IPS DF 19.7 (cell line): ENCODE data around the gene TJP3.

Experiments
- DNase-seq: peaks from one replicate; pipeline ENCODE4 v3.0.0-alpha.2; 2013; ENCODE audit warnings: low read depth, low spot score

The TJP3 gene

GRCh38 chr19:3716147-3716668 is 8.0 kb downstream of the TJP3 start:
- DNase-seq, result no peak

- DNase-seq, result no peak
These were observed 11.7 kb downstream of the TJP3 start for GRCh38 chr19:3719868-3720267.

DNA sequence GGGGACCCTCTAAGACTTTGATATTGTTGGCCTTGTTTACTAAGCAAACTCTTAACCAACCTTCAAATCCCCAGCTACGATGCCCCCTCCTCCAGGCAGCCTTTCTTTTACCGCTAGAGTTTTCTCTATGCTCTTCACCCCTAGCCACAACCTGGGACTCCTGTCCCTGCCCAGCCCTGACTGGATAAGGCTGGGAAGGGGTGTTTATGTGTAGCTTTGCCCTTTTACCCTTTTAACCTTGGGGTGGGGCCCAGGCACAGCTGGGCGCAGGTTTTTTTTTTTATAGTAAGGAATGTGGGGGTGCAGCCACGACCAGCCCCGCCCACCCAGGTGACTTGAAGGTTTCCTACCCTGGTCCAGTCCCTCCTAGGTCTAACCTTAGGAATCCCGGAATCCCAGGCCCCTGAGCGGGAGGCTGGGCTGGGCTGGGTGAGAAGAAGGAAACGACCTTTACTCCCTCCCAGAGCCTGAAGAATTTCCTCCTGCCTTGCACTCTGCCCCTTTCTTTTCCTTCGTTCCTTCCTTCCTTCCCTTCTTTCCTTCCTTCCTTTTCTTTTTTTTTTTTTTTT is 12.2 kb downstream of the TJP3 start:
- no peak for DNase-seq

DNA sequence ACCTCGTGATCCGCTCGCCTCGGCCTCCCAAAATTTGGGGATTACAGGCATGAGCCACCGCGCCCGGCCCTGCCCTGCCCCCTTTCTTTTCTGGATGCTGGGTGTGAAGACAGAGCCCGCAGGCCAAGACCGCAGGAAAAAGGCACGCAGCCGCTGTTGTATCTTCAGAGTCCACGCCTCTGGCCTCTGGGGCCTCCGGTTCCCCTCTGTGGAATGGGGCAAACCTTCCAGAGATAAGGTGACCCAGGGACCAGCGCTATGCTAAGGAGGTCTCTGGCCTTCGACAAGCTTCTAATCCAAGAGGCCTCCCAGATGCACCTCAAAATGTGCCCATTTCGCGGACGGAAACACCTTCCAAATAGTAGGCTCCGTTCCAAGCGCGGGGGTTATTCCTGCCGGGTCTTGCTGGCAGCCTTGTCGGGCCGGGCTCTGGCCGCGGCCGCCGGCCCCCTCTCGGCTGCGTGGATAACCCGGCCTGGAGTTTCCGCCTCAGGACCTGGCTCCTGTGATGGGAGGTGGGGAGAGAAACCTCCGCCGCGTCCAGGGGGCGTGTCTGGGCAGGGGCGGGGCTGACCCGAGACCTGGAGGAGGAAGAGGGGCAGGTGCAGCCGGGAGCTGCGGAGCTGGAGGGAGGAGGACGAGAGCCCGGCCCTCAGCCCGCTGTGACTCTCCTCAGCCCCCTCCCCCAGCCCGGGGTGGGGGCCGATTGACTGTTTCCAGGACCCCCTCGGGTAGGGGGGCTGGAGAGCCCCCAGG is 13.1 kb downstream of the TJP3 start:
- DNase-seq, result no peak

GRCh38 chr19:3721887-3722442 is 13.8 kb downstream of the TJP3 start:
- no peak for DNase-seq

- DNase-seq, result no peak
These were observed 14.4 kb downstream of the TJP3 start for GRCh38 chr19:3722443-3723109.

GRCh38 chr19:3723110-3723488 is 14.9 kb downstream of the TJP3 start:
- DNase-seq, result no peak

DNA sequence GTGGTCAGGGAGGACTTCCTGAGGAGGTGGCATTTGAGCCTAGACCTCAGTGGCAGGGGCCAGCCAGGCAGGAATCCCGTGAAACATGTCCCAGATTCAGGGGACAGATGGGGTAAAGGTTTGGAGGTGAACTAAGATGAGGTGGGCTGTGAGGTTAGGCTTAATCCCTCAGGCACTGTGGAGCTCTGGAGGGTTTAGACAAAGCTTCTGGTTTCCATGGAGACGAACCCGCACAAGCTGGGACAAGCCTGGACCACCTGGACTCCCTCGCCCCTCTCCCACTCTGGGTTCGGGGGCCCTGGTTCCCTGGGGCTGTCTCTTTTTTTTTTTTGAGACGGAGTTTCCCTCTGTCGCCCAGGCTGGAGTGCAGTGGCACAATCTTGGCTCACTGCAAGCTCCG is 15.7 kb downstream of the TJP3 start:
- DNase-seq, result no peak

GRCh38 chr19:3725121-3725520 is 16.9 kb downstream of the TJP3 start:
- no peak for DNase-seq

- DNase-seq, result no peak
These were observed 17.6 kb downstream of the TJP3 start for GRCh38 chr19:3725640-3726310.

DNA sequence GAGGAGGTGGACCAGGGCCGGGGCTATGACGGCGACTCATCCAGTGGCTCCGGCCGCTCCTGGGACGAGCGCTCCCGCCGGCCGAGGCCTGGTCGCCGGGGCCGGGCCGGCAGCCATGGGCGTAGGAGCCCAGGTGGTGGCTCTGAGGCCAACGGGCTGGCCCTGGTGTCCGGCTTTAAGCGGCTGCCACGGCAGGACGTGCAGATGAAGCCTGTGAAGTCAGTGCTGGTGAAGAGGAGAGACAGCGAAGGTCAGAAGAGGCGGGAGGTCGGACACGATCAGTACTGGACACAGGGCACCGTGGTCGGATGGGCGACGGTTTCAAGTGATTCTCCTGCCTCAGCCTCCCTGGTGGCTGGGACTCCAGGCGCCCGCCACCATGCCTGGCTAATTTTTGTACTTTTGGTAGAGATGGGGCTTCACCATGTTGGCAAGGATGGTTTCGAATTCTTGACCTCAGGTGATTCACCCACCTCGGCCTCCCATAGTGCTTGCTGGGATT is 22.3 kb downstream of the TJP3 start:
- DNase-seq, result no peak

DNA sequence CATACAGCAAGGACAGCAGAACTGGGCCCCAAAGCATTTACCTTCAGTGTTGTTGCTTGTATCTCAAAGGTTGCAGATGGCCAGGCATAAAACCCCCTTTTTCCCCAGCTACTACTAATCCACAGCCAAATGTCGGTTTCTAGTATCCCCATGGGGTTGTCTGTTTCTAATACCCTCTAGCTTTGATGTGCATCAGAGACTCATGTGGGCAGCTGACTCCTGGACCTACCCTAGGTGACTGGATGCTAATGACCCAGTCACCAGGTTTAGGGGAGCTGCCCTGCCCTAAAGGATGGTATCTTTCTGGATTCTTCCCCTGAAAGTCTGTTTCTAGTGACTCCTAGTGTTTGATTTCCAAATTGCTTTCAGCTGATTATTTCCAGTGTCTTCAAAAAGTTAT is 23.9 kb downstream of the TJP3 start:
- DNase-seq, result no peak

DNA sequence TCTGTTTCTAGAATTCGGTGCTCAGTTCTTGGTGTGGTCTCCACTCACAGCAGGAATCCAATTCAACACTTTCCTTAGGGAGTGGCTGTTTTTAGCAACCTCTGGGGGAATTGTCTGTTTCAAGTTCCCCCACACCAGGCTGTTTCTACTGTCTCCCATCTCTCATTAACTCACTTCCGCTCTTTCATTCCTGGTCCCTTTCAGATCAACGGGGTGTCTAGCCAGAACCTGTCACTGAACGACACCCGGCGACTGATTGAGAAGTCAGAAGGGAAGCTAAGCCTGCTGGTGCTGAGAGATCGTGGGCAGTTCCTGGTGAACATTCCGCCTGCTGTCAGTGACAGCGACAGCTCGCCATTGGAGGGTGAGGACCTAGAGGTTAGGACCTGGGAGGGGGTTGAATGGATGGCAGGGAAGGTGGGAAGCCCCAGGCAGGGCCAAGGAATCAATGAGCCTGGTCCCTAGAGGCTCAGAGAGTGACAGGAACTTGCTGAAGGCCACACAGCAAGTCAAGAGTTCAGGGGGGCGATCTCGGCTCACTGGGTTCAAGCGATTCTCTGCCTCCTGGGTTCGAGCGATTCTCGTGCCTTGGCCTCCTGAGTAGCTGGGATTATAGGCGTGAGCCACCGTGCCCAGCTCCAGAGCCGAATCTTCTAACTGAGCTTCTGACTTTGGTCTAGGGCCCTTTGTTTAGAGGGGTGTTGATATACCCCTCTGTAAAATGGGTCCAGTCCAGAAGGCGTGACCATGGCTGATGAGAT is 25.5 kb downstream of the TJP3 start:
- no peak for DNase-seq

- DNase-seq, result no peak
These were observed 26.1 kb downstream of the TJP3 start for GRCh38 chr19:3734310-3734600.

GRCh38 chr19:3736106-3736724 is 28.0 kb downstream of the TJP3 start:
- no peak for DNase-seq

DNA sequence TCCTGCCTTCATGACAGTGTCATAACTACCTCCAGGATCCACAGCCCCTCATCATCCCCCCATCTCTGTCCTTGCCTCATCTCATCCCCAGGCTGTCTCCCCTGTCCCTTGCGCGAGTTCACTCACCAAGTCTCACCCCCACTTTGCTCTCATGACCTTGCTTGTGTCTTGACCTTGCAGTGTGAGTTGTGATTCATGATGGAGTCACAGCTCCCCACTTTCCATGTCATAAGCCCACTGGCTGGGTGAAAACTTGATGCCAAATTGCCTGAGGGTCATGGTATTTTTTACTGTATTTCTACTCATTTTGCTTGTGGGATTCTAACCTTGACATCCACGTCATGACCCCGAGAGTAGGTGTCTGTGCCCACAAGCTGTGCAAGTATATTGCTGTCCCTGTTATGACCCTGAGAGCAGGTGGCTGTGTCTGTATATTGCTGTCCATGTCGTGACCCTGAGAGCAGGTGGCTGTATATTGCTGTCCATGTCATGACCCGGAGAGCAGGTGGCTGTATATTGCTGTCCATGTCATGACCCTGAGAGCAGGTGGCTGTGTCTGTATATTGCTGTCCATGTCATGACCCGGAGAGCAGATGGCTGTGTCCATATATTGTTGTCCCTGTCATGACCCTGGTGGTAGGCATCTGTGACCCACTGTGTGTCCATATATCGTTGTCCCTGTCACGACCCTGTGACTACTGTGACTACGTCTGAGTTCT is 29.5 kb downstream of the TJP3 start:
- no peak for DNase-seq

DNA sequence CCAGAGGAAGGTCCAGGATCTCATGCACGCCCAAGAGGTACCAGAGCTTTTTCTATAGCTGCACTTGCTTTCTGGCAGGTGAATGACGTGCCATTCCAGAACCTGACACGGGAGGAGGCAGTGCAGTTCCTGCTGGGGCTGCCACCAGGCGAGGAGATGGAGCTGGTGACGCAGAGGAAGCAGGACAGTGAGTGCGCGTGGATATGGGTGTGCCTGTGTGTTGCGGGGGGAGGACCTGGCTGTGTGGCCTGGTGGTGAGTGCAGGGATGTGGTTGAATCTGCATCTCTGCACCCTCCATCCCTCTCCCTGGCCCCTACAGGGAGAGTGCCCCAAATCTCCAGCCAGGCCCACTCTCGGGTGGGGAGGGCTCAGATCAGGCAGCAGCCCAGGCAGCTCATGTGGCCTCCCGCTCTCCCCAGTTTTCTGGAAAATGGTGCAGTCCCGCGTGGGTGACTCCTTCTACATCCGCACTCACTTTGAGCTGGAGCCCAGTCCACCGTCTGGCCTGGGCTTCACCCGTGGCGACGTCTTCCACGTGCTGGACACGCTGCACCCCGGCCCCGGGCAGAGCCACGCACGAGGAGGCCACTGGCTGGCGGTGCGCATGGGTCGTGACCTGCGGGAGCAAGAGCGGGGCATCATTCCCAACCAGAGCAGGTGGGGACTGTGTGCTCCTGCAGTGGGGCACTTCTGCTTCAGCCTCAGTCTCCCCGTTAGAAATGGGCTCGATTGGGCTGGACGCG is 30.5 kb downstream of the TJP3 start:
- DNase-seq, result no peak

DNA sequence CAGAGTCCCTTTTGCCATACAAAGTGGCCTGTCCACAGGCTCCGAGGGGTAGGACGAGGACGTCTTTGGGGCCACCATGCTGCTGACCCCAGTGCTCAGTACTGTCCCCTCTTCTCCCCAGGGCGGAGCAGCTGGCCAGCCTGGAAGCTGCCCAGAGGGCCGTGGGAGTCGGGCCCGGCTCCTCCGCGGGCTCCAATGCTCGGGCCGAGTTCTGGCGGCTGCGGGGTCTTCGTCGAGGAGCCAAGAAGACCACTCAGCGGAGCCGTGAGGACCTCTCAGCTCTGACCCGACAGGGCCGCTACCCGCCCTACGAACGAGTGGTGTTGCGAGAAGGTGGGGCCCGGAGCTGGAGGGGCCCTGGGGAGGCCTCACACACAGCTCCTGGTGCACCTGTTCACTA is 32.2 kb downstream of the TJP3 start:
- DNase-seq, result no peak

GRCh38 chr19:3743486-3743885 is 35.3 kb downstream of the TJP3 start:
- DNase-seq, result no peak
